HUDEP-2 (cell line): ENCODE measurements around the gene PLEKHG4B.
"Not testable (repeated sequence)": the region's sequence is repeated elsewhere in the genome, so short reads cannot be mapped to it uniquely, and the experiment has no call there.

Experiments
- DNase-seq, 76 experiments: peaks; one replicate each; lab custom pipeline; 2025; ENCODE audit not compliant: unreplicated experiment in 76 of 76; lab: John Stamatoyannopoulos, UW

Gene PLEKHG4B

GRCh38 chr5:92401-93220, 643 bp downstream of the PLEKHG4B start:
- DNase-seq: no peak

- no peak for DNase-seq
Measured at GRCh38 chr5:93221-93980, 1.4 kb downstream of the PLEKHG4B start.

GRCh38 chr5:94113-94892, 2.3 kb downstream of the PLEKHG4B start:
- DNase-seq: no peak

GRCh38 chr5:95241-95980, 3.4 kb downstream of the PLEKHG4B start:
- DNase-seq: no peak

- no peak for DNase-seq
Measured at GRCh38 chr5:96976-97660, 5.2 kb downstream of the PLEKHG4B start.

- DNase-seq: no peak
Measured at GRCh38 chr5:99815-100214, 7.8 kb downstream of the PLEKHG4B start.

GRCh38 chr5:102411-103043, 10.6 kb downstream of the PLEKHG4B start:
- DNase-seq: no peak

- not testable (repeated sequence) for DNase-seq
Measured at GRCh38 chr5:104106-104505, 12.1 kb downstream of the PLEKHG4B start.

GRCh38 chr5:104778-105296, 12.9 kb downstream of the PLEKHG4B start:
- no peak for DNase-seq

GRCh38 chr5:105504-106070, 13.6 kb downstream of the PLEKHG4B start:
- no peak for DNase-seq

GRCh38 chr5:106587-106986, 14.6 kb downstream of the PLEKHG4B start:
- DNase-seq: no peak

- DNase-seq: no peak
Measured at GRCh38 chr5:107526-107925, 15.6 kb downstream of the PLEKHG4B start.

GRCh38 chr5:109826-110225, 17.9 kb downstream of the PLEKHG4B start:
- DNase-seq: no peak

GRCh38 chr5:110270-110888, 18.4 kb downstream of the PLEKHG4B start:
- DNase-seq: no peak

GRCh38 chr5:111171-111570, 19.2 kb downstream of the PLEKHG4B start:
- no peak for DNase-seq

- no peak for DNase-seq
Measured at GRCh38 chr5:119486-120097, 27.6 kb downstream of the PLEKHG4B start.

GRCh38 chr5:121432-121831, 29.5 kb downstream of the PLEKHG4B start:
- DNase-seq: no peak

GRCh38 chr5:125815-126214, 33.8 kb downstream of the PLEKHG4B start:
- no peak for DNase-seq
